NAMALWA (cell line): Measurements from ENCODE around the gene SEMA4D.
A peak's percentile ranks its signal among the peaks of the same experiment; 100 is the strongest.

Source experiments
- DNase-seq: peaks from one replicate; pipeline ENCODE4 v3.0.0-alpha.2; 2015; ENCODE audit warnings: low spot score

SEMA4D gene

GRCh38 chr9:89428222-89428761 lies 69.6 kb downstream of the SEMA4D start:
- DNase-seq = no peak

GRCh38 chr9:89427621-89428221 lies 70.2 kb downstream of the SEMA4D start:
- DNase-seq = no peak

GRCh38 chr9:89426384-89426961 lies 71.4 kb downstream of the SEMA4D start:
- DNase-seq = peak; percentile 60

GRCh38 chr9:89425921-89426383 lies 72.0 kb downstream of the SEMA4D start:
- DNase-seq = no peak

- DNase-seq = no peak
Measured at GRCh38 chr9:89425024-89425805, 72.7 kb downstream of the SEMA4D start.

- DNase-seq = no peak
Measured at GRCh38 chr9:89422151-89422975, 75.5 kb downstream of the SEMA4D start.

- DNase-seq = no peak
Measured at GRCh38 chr9:89421595-89421994, 76.3 kb downstream of the SEMA4D start.

- no peak for DNase-seq
Measured at GRCh38 chr9:89420397-89421178, 77.3 kb downstream of the SEMA4D start.

- DNase-seq = no peak
Measured at GRCh38 chr9:89419978-89420394, 77.9 kb downstream of the SEMA4D start.

- peak; percentile 57 for DNase-seq
Measured at GRCh38 chr9:89418882-89419640, 78.9 kb downstream of the SEMA4D start.

- DNase-seq = no peak
Measured at GRCh38 chr9:89418474-89418845, 79.5 kb downstream of the SEMA4D start.

- DNase-seq = no peak
Measured at GRCh38 chr9:89417832-89418473, 80.0 kb downstream of the SEMA4D start.

- no peak for DNase-seq
Measured at GRCh38 chr9:89414670-89415324, 83.1 kb downstream of the SEMA4D start.

- DNase-seq = no peak
Measured at GRCh38 chr9:89413963-89414638, 83.8 kb downstream of the SEMA4D start.

- no peak for DNase-seq
Measured at GRCh38 chr9:89412951-89413350, 85.0 kb downstream of the SEMA4D start.

GRCh38 chr9:89412541-89412940 lies 85.4 kb downstream of the SEMA4D start:
- no peak for DNase-seq

- no peak for DNase-seq
Measured at GRCh38 chr9:89411759-89412158, 86.2 kb downstream of the SEMA4D start.

GRCh38 chr9:89410641-89411350 lies 87.1 kb downstream of the SEMA4D start:
- DNase-seq = no peak
